Ascending aorta (tissue), 2 donors: ENCODE data around the gene EFNA2. TPM values are rescaled to one million over a fixed set of nuclear protein-coding genes. Genes with fewer than 3 reads are reported as not detected.
"Not testable (repeated sequence)": the region's sequence is repeated elsewhere in the genome, so short reads cannot be mapped to it uniquely, and the experiment has no call there.

Experiments used
- DNase-seq, 2 donors: peaks; one replicate each; pipeline ENCODE4 v3.0.0-alpha.2; 2019; ENCODE audit warnings: low spot score in 2 of 2
- H3K27ac ChIP-seq, 2 donors: fragments of 200-600 bp; sonication (generic); one replicate each; pipeline ENCODE4 v1.5.1; 2016 to 2017; ENCODE audit warnings: mild to moderate bottlenecking in 1 of 2
- H3K27me3 ChIP-seq: fragments of 200-600 bp; sonication (generic); one replicate; pipeline ENCODE4 v1.5.1; 2017
- H3K36me3 ChIP-seq, 2 donors: fragments of 200-600 bp; sonication (generic); one replicate each; pipeline ENCODE4 v1.5.1; 2016
- H3K4me1 ChIP-seq, 2 donors: fragments of 200-600 bp; sonication (generic); one replicate each; pipeline ENCODE4 v1.5.1; 2016 to 2017; ENCODE audit warnings: mild to moderate bottlenecking in 1 of 2
- H3K4me3 ChIP-seq, 2 donors: fragments of 200-600 bp; sonication (generic); one replicate each; pipeline ENCODE4 v1.5.1; 2016 to 2017; ENCODE audit warnings: mild to moderate bottlenecking in 1 of 2
- H3K9me3 ChIP-seq, 2 donors: fragments of 200-600 bp; sonication (generic); one replicate each; pipeline ENCODE4 v1.5.1; 2016
- intact Hi-C: fragments of 100-400 bp; cut with DNase I; formaldehyde crosslinking; loops from one replicate; pipeline ENCODE4 v1.15.1; 2023
- total RNA-seq: library from RNA; depleted of rRNA; stranded (reverse); fragments of >200 nt; gene quantifications from one replicate; pipeline ENCODE4 v1.1.0, GENCODE V29; 2016
- TF ChIP-seq, protein P1 (sequence below), 3 experiments: fragments of 200-600 bp in 2 of 3; fragments of 450-650 bp in 1 of 3; sonication (generic) in 2 of 3; IDR thresholded peaks; one replicate each; pipeline ENCODE4 v1.5.1; 2016 to 2019; ENCODE audit warnings: antibody characterized with exemption in 3 of 3, mild to moderate bottlenecking in 1 of 3, moderate library complexity in 1 of 3

Gene EFNA2
- total RNA-seq, 1 donor from 2014 or later = not detected

- Histone ChIP-seq H3K27ac (no peak overlapping the region), H3K4me3 (no peak overlapping the region), H3K36me3 (no peaks in the 10 kb centered on the region), H3K27me3 (no peaks in the 10 kb centered on the region), H3K4me1 (no peaks in the 10 kb centered on the region), H3K9me3 (no peaks in the 10 kb centered on the region)
- no peak for DNase-seq
- TF ChIP-seq, protein P1, sequence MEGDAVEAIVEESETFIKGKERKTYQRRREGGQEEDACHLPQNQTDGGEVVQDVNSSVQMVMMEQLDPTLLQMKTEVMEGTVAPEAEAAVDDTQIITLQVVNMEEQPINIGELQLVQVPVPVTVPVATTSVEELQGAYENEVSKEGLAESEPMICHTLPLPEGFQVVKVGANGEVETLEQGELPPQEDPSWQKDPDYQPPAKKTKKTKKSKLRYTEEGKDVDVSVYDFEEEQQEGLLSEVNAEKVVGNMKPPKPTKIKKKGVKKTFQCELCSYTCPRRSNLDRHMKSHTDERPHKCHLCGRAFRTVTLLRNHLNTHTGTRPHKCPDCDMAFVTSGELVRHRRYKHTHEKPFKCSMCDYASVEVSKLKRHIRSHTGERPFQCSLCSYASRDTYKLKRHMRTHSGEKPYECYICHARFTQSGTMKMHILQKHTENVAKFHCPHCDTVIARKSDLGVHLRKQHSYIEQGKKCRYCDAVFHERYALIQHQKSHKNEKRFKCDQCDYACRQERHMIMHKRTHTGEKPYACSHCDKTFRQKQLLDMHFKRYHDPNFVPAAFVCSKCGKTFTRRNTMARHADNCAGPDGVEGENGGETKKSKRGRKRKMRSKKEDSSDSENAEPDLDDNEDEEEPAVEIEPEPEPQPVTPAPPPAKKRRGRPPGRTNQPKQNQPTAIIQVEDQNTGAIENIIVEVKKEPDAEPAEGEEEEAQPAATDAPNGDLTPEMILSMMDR (IDR thresholded peaks at IDR 0.05) = no peak
- intact Hi-C loops = no loop called here
Observed at GRCh38 chr19:1304197-1304924, 18.7 kb downstream of the EFNA2 start.

DNA sequence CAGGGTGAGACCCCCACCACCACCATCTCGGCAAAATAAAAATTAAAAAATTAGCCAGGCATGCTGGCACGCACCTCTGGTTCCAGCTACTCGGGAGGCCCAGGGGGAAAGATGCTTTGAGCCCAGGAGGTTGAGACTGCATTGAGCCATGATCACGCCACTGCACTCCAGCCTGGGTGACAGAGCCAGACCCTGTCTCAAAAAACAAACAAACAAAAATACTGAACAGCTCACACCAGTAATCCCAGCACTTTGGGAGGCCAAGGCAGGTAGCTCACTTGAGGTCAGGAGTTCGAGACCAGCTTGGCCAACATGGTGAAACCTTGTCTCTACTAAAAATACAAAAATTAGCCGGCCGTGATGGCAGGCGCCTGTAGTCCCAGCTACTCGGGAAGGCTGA is 19.7 kb downstream of the EFNA2 start:
- H3K27me3 ChIP-seq, H3K36me3 ChIP-seq, DNase-seq, H3K27ac ChIP-seq, intact Hi-C loops, H3K4me1 ChIP-seq, H3K9me3 ChIP-seq, H3K4me3 ChIP-seq: not testable (repeated sequence)

DNA sequence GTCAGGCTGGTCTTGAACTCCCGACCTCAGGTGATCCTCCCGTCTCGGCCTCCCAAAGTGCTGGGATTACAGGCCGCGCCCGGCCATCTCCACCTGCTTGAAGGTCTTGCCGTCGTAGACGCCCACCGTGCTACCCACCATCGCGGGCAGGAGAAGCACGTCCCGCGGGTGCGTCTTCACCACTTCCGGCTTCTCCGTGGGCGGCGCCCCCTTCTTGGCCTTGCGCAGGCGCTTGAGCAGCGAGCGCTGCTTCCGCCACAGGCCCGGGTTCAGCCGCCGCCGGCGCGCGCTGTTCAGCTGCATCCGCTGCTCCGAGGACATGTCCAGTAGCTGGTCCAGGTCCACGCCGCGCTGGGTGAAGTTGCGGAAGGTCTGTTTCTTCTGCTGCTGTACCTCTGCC is 21.6 kb downstream of the EFNA2 start:
- H3K27me3 ChIP-seq = no peaks in the 10 kb centered on the region
- H3K27ac ChIP-seq = no peak overlapping the region
- no peak overlapping the region for H3K4me3 ChIP-seq
- DNase-seq = no peak
- no peaks in the 10 kb centered on the region for H3K36me3 ChIP-seq
- intact Hi-C loops = no loop called here
- no peaks in the 10 kb centered on the region for H3K4me1 ChIP-seq
- no peaks in the 10 kb centered on the region for H3K9me3 ChIP-seq
- TF ChIP-seq, protein P1 (IDR thresholded peaks at IDR 0.05) = no peak

DNA sequence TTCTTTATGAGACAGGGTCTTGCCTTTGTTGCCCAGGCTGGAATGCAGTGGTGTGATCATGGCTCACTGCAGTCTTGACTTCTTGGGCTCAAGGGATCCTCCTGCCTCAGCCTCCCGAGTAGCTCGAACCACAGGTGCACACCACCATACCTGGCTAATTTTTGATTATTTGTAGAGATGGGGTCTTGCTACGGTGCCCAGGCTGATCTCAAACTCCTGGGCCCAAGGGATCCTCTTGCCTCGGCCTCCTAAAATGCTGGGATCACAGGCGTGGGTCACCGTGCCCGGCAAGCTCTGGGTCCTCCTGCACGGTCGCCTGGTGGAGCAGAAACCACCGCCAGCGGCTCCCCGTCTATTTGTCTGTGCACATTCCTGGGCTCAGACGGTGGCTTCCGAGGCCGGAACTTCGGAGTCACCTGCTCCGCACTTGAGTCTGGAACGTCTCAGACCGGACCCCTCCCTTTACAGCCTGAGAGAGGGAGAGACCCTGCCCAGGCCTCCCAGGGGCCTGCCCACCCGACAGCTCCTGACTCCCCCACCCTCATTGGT is 22.2 kb downstream of the EFNA2 start:
- no peak for DNase-seq
- intact Hi-C loops = no loop called here
- Histone ChIP-seq H3K4me1 (no peaks in the 10 kb centered on the region), H3K4me3 (no peak overlapping the region), H3K9me3 (no peaks in the 10 kb centered on the region), H3K27me3 (no peaks in the 10 kb centered on the region), H3K27ac (no peak overlapping the region), H3K36me3 (no peaks in the 10 kb centered on the region)
- TF ChIP-seq, protein P1 (IDR thresholded peaks at IDR 0.05) = no peak

DNA sequence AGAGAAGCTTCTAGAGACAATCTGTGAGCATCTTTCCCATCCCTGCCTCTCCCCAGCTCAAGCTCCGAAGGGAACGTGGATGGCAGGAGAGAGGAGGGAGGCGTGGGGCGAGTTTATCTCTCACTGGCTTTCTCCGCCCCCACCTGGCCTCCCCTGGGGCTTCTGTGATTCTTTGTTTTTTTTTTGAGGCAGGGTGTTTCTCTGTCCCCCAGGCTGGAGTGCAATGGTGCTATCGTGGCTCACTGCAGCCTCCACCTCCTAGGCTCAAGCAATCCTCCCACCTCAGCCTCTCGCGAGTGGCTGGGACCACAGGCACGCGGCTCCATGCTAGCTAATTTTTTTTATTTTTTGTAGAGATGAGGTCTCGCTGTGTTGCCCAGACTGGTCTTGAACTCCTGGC is 23.0 kb downstream of the EFNA2 start:
- H3K27ac ChIP-seq = no peak overlapping the region
- TF ChIP-seq, protein P1 (IDR thresholded peaks at IDR 0.05) = no peak
- no peak for DNase-seq
- H3K27me3 ChIP-seq = no peaks in the 10 kb centered on the region
- H3K36me3 ChIP-seq = no peaks in the 10 kb centered on the region
- H3K4me1 ChIP-seq = no peaks in the 10 kb centered on the region
- no peak overlapping the region for H3K4me3 ChIP-seq
- H3K9me3 ChIP-seq = no peaks in the 10 kb centered on the region
- intact Hi-C loops = no loop called here

GRCh38 chr19:1309977-1310852 is 24.5 kb downstream of the EFNA2 start:
- DNase-seq = no peak
- H3K9me3 ChIP-seq = no peaks in the 10 kb centered on the region
- H3K4me1 ChIP-seq = no peaks in the 10 kb centered on the region
- TF ChIP-seq, protein P1 (IDR thresholded peaks at IDR 0.05) = no peak
- H3K36me3 ChIP-seq = no peaks in the 10 kb centered on the region
- H3K27me3 ChIP-seq = peaks cover under 1% of the 10 kb centered on the region
- H3K27ac ChIP-seq = no peak overlapping the region
- H3K4me3 ChIP-seq = no peak overlapping the region
- intact Hi-C loops = no loop called here
